Prostate gland (tissue), 2 donors: ENCODE data around the gene ERP44. TPM values are rescaled to one million over a fixed set of nuclear protein-coding genes. Genes with fewer than 3 reads are reported as not detected.
A peak's percentile ranks its signal among the peaks of the same experiment; 100 is the strongest.
"Not testable (repeated sequence)": the region's sequence is repeated elsewhere in the genome, so short reads cannot be mapped to it uniquely, and the experiment has no call there.

Experiments
- DNase-seq: peaks from one replicate; pipeline ENCODE4 v3.0.0-alpha.2; 2019; ENCODE audit warnings: low spot score
- H3K27ac ChIP-seq, 2 donors: fragments of 200-600 bp; sonication (generic); 2 replicates each; pipeline ENCODE4 v1.5.1; 2017 to 2019
- H3K27me3 ChIP-seq: fragments of 200-600 bp; sonication (generic); replicated peaks from 2 replicates; pipeline ENCODE4 v1.5.1; 2019; ENCODE audit not compliant: insufficient read depth
- H3K36me3 ChIP-seq, 2 donors: fragments of 200-600 bp; sonication (generic); 1 replicate in 1 of 2; 2 replicates in 1 of 2; pipeline versions ENCODE4 v1.5.1 to v1.8.1; 2017 to 2019
- H3K4me1 ChIP-seq: fragments of 200-600 bp; sonication (generic); replicated peaks from 2 replicates; pipeline ENCODE4 v1.5.1; 2019
- H3K4me3 ChIP-seq, 2 donors: fragments of 200-600 bp; sonication (generic); 2 replicates each; pipeline ENCODE4 v1.5.1; 2017 to 2019
- H3K9me3 ChIP-seq: fragments of 200-600 bp; sonication (generic); 2 replicates; pipeline ENCODE4 v1.5.1; 2017
- CTCF ChIP-seq, 4 experiments: fragments of 200-600 bp in 2 of 4; fragments of 450-650 bp in 2 of 4; sonication (generic) in 2 of 4; IDR thresholded peaks; 1 replicate in 3 of 4; 2 replicates in 1 of 4; pipeline ENCODE4 v1.5.1; 2016 to 2019; ENCODE audit warnings: antibody characterized with exemption in 4 of 4, mild to moderate bottlenecking in 2 of 4, moderate library complexity in 2 of 4
- POLR2A ChIP-seq: fragments of 450-650 bp; IDR thresholded peaks from one replicate; pipeline ENCODE4 v1.6.1; 2016; ENCODE audit warnings: antibody characterized with exemption, mild to moderate bottlenecking
- POLR2AphosphoS5 ChIP-seq: sonication (generic); formaldehyde crosslinking; IDR thresholded peaks from one replicate; pipeline ENCODE4 v1.6.1; 2017; ENCODE audit warnings: antibody characterized with exemption
- WGBS: methylation state at CpG from one replicate; pipeline ENCODE4 v1.1.5; 2018; 5-methylcytosine and 5-hydroxymethylcytosine counted together
- intact Hi-C: fragments of 100-400 bp; cut with DNase I; formaldehyde crosslinking; loops from one replicate; pipeline ENCODE4 v1.14.2; 2022
- total RNA-seq, 2 donors: library from RNA; depleted of rRNA; stranded (reverse); fragments of >200 nt; gene quantifications; one replicate each; pipeline ENCODE4 v1.1.0, GENCODE V29; 2016

ERP44 gene
- total RNA-seq, 2 donors from 2014 or later: 16.6 to 20.6 TPM

DNA sequence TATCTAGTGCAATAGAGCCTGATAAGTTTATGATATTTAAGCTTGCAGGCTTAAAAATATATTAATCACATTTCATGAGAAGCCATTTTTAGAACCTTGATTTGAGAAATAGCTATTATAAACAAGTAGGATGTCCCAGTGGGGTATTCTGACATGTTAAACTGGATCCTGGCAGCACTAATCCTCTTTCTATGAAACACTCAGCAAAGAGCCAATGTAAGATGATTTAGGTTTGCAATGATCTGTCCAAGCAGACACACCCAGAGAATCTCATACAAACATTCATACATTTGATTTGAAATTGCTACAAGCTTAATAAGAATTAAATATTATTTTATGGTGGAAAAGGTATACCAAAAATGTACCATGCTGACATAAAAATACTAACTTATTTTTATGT is 86.5 kb downstream of the ERP44 start:
- Histone ChIP-seq H3K36me3 (no peaks in the 10 kb centered on the region), H3K9me3 (no peaks in the 10 kb centered on the region), H3K4me3 (no peak overlapping the region), H3K27ac (no peak overlapping the region), H3K4me1 (no peaks in the 10 kb centered on the region), H3K27me3 (no peaks in the 10 kb centered on the region)
- no peak for DNase-seq
- intact Hi-C loops: no loop called here
- TF ChIP-seq POLR2AphosphoS5: no peak
- no peak for TF ChIP-seq POLR2A
- TF ChIP-seq CTCF (IDR thresholded peaks at IDR 0.05): no peak

GRCh38 chr9:100011062-100011681 is 87.6 kb downstream of the ERP44 start:
- Histone ChIP-seq H3K9me3 (no peaks in the 10 kb centered on the region), H3K4me3 (no peak overlapping the region), H3K4me1 (no peaks in the 10 kb centered on the region), H3K27me3 (no peaks in the 10 kb centered on the region), H3K27ac (no peak overlapping the region), H3K36me3 (no peaks in the 10 kb centered on the region)
- no peak for DNase-seq
- TF ChIP-seq POLR2AphosphoS5 (no peak), CTCF (IDR thresholded peaks at IDR 0.05) (peak; percentile 21 to 65 (median 54))
- WGBS: 67% methylated on average over 1 of the region's 1 CpG
- intact Hi-C loops: no loop called here

DNA sequence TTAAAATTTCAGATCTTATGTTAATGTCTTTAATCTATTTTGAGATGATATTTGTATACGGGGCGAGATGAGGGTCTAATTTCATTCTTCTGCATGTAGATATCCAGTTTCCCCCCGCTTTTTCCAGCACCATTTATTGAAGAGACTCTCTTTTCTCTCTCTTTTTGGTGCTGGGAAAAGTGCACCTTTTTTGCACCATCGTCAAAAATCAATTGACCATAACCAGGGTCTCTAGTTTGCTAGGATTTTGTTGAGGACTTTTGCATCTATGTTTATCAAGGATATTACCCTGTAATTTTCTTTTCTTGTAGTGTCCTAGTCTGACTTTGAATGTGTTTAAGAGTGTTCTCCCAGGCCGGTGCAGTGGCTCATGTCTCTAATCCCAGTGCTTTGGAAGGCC is 99.0 kb downstream of the ERP44 start:
- no peak overlapping the region for H3K4me3 ChIP-seq
- H3K9me3 ChIP-seq: no peaks in the 10 kb centered on the region
- DNase-seq: no peak
- no peaks in the 10 kb centered on the region for H3K36me3 ChIP-seq
- 95% methylated on average over 5 of the region's 5 CpGs for WGBS
- TF ChIP-seq POLR2A: no peak
- TF ChIP-seq CTCF (IDR thresholded peaks at IDR 0.05): no peak
- no peak for TF ChIP-seq POLR2AphosphoS5
- no peaks in the 10 kb centered on the region for H3K27me3 ChIP-seq
- no peaks in the 10 kb centered on the region for H3K4me1 ChIP-seq
- no peak overlapping the region for H3K27ac ChIP-seq
- intact Hi-C loops: no loop called here

GRCh38 chr9:99998866-99999265 is 99.9 kb downstream of the ERP44 start:
- Histone ChIP-seq H3K36me3 (no peaks in the 10 kb centered on the region), H3K4me1 (no peaks in the 10 kb centered on the region), H3K9me3 (no peaks in the 10 kb centered on the region), H3K27ac (no peak overlapping the region), H3K4me3 (no peak overlapping the region), H3K27me3 (no peaks in the 10 kb centered on the region)
- intact Hi-C loops: no loop called here
- TF ChIP-seq POLR2A (no peak), POLR2AphosphoS5 (no peak), CTCF (IDR thresholded peaks at IDR 0.05) (no peak)
- WGBS: 94% methylated on average over 26 of the region's 26 CpGs
- no peak for DNase-seq

GRCh38 chr9:99998266-99998665 is 100.5 kb downstream of the ERP44 start:
- Histone ChIP-seq H3K36me3 (no peaks in the 10 kb centered on the region), H3K27ac (no peak overlapping the region), H3K27me3 (no peaks in the 10 kb centered on the region), H3K4me1 (no peaks in the 10 kb centered on the region), H3K9me3 (no peaks in the 10 kb centered on the region), H3K4me3 (no peak overlapping the region)
- 93% methylated on average over 22 of the region's 22 CpGs for WGBS
- TF ChIP-seq POLR2A: no peak
- no peak for TF ChIP-seq POLR2AphosphoS5
- no peak for TF ChIP-seq CTCF (IDR thresholded peaks at IDR 0.05)
- DNase-seq: no peak
- intact Hi-C loops: no loop called here

DNA sequence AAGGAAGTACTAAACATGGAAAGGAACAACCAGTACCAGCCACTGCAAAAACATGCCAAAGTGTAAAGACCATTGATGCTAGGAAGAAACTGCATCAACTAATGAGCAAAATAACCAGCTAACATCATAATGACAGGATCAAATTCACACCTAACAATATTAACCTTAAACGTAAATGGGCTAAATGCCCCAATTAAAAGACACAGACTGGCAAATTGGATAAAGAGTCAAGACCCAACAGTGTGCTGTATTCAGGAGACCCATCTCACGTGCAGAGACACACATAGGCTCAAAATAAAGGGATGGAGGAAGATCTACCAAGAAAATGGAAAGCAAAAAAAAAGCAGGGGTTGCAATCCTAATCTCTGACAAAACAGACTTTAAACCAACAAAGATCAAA is 108.3 kb downstream of the ERP44 start:
- H3K36me3 ChIP-seq, H3K4me1 ChIP-seq, H3K9me3 ChIP-seq, H3K27me3 ChIP-seq, intact Hi-C loops, H3K4me3 ChIP-seq, DNase-seq, H3K27ac ChIP-seq: not testable (repeated sequence)
- 96% methylated on average over 2 of the region's 2 CpGs for WGBS
